ENCODE data around the gene SIX6. TPM values are rescaled to one million over a fixed set of nuclear protein-coding genes. Genes with fewer than 3 reads are reported as not detected.

The SIX6 gene
- total and polyA plus RNA-seq, 11 donors: not detected

DNA sequence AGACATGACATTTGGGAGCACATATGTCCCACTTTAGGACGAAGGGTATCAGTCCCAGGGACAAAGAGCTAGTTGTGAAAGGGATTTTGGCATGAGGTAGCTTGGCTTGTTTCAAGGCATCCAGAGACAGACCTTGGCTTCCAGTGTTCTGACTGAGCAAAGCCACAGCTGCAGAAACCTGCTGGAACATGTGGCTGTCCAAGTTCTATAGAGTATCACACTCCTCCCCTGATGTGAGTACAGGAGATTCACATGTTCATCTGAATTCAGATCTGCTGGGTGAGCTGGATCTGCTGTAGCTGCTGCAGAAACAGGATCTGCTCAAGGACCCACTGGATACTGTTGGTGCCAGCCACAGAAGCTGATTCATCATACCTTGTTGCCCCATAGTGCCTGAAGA, 13.0 kb upstream of the SIX6 start:
- peaks cover 0 to 75% (median 12%) of the 10 kb centered on the region in 9 donors for H3K27me3 ChIP-seq
- intact Hi-C loops (cut with DNase I): no loop called here

DNA sequence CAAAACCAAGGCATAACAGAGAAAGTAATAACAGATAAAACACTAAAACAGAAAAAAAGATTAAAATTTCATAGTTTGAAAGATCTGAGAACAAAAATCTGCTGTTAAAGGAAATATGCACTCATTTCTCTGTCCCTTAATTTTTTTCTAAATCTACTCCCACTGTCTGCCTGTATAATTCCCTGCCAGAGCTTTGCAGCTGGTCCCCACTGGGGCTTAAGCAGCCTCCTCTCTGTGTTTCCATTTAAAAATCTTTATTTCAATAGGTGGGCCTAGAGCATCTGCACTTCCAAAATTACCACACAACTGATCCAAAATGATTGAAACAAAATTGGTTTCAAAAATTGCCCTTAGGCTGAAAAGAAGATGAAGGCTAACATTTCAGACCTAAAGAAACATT, 6.4 kb upstream of the SIX6 start:
- DNase-seq: no peak
- TF ChIP-seq, protein P1, sequence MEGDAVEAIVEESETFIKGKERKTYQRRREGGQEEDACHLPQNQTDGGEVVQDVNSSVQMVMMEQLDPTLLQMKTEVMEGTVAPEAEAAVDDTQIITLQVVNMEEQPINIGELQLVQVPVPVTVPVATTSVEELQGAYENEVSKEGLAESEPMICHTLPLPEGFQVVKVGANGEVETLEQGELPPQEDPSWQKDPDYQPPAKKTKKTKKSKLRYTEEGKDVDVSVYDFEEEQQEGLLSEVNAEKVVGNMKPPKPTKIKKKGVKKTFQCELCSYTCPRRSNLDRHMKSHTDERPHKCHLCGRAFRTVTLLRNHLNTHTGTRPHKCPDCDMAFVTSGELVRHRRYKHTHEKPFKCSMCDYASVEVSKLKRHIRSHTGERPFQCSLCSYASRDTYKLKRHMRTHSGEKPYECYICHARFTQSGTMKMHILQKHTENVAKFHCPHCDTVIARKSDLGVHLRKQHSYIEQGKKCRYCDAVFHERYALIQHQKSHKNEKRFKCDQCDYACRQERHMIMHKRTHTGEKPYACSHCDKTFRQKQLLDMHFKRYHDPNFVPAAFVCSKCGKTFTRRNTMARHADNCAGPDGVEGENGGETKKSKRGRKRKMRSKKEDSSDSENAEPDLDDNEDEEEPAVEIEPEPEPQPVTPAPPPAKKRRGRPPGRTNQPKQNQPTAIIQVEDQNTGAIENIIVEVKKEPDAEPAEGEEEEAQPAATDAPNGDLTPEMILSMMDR (IDR thresholded peaks at IDR 0.05): no peak
- TF ChIP-seq POLR2A (IDR thresholded peaks at IDR 0.05): no peak
- ATAC-seq: no peak
- H3K4me1 ChIP-seq: peaks cover 0 to 8% (median 0%) of the 10 kb centered on the region in 12 donors
- H3K9me3 ChIP-seq: no peaks in the 10 kb centered on the region
- H3K27ac ChIP-seq: no peak overlapping the region
- peaks cover 13 to 93% (median 60%) of the 10 kb centered on the region in 9 donors for H3K27me3 ChIP-seq
- no peaks in the 10 kb centered on the region for H3K36me3 ChIP-seq
- no peak overlapping the region for H3K4me3 ChIP-seq
- intact Hi-C loops (cut with DNase I): no loop called here

More for the DNA sequence above, 13.0 kb upstream of the SIX6 start:
- WGBS, 4 donors: 36 to 67% (median 54%) methylated on average over 1 of the region's 1 CpG
- no peak for TF ChIP-seq POLR2A (IDR thresholded peaks at IDR 0.05)
- TF ChIP-seq, protein P1 (IDR thresholded peaks at IDR 0.05): no peak
- no peak overlapping the region for H3K4me3 ChIP-seq
- no peaks in the 10 kb centered on the region for H3K4me1 ChIP-seq
- no peaks in the 10 kb centered on the region for H3K36me3 ChIP-seq
- H3K27ac ChIP-seq: no peak overlapping the region
- DNase-seq (no peak), ATAC-seq (no peak)
- H3K9me3 ChIP-seq: no peaks in the 10 kb centered on the region

DNA sequence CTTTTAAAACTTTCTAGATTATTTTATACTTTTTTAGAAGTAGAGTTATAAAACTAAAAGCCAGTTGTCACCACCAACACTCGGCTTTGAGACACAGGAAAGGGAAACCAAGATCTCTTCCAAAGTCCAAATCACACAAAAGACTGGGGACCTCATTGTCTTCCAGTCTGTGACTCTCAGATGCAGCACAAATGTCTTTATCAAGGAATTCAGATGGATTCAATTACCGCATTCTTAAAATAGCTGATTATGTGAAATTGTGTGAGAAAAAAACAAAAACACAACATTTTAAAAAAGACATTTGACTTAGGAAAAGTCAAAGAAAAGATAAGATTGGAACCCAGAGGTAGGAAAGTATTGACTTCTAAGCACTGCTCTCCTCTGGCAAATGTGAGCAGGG, 3.5 kb upstream of the SIX6 start:
- Histone ChIP-seq H3K4me1 (peaks cover 0 to 27% (median 12%) of the 10 kb centered on the region in 12 donors), H3K27me3 (peaks cover 40 to 100% (median 79%) of the 10 kb centered on the region in 9 donors), H3K9me3 (no peaks in the 10 kb centered on the region), H3K36me3 (no peaks in the 10 kb centered on the region), H3K4me3 (no peak overlapping the region), H3K27ac (no peak overlapping the region)
- WGBS, 4 donors: 8 to 16% (median 10%) methylated on average over 2 of the region's 2 CpGs
- DNase-seq (no peak), ATAC-seq (no peak)
- TF ChIP-seq, protein P1 (IDR thresholded peaks at IDR 0.05): no peak
- TF ChIP-seq POLR2A (IDR thresholded peaks at IDR 0.05): no peak
- intact Hi-C loops (cut with DNase I): no loop called here

DNA sequence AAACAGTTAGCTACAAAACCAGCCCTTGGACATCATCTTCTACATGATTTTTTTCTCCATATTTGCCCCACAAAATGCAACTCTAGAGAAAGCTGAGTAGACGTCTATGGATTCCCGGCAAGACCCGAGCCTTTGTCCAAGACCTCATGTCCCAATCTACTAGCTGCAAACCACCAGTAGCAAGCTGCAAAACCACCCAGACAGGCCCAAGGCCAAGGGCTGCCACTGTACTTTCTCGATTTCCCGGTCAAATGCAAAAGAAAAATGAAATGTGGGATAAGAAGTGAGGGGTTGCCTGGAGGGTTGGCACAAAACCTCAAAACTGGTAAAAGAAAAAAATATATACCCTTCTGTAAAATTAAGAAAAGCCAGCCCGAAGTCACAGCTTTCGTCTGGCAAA, 2.9 kb upstream of the SIX6 start:
- Histone ChIP-seq H3K36me3 (no peaks in the 10 kb centered on the region), H3K27ac (no peak overlapping the region), H3K4me1 (peaks cover 0 to 33% (median 17%) of the 10 kb centered on the region in 12 donors), H3K27me3 (peaks cover 45 to 100% (median 79%) of the 10 kb centered on the region in 9 donors), H3K9me3 (no peaks in the 10 kb centered on the region), H3K4me3 (no peak overlapping the region)
- 2 to 6% (median 5%) methylated on average over 7 of the region's 7 CpGs for WGBS, 4 donors
- intact Hi-C loops (cut with DNase I): no loop called here
- DNase-seq: no peak
- no peak for TF ChIP-seq POLR2A (IDR thresholded peaks at IDR 0.05)
- TF ChIP-seq, protein P1 (IDR thresholded peaks at IDR 0.05): no peak
- no peak for ATAC-seq

All from heart left ventricle (tissue), 16 donors.